Endothelial cell (in vitro differentiated cells): ENCODE results near the gene IFFO2. TPM values are rescaled to one million over a fixed set of nuclear protein-coding genes. Genes with fewer than 3 reads are reported as not detected.

Source experiments
- DNase-seq: peaks from one replicate; pipeline ENCODE4 v3.0.0; 2021; ENCODE audit warnings: low spot score
- H3K27ac Mint-ChIP-seq: one replicate; pipeline ENCODE4 v1.8.0; 2021; ENCODE audit warnings: mixed read lengths, inconsistent platforms; ENCODE audit not compliant: unreplicated experiment
- H3K27me3 Mint-ChIP-seq: one replicate; pipeline ENCODE4 v1.8.0; 2021; ENCODE audit warnings: mild to moderate bottlenecking, moderate library complexity, mixed read lengths, inconsistent platforms; ENCODE audit not compliant: unreplicated experiment
- H3K36me3 Mint-ChIP-seq: one replicate; pipeline ENCODE4 v1.8.0; 2021; ENCODE audit warnings: mild to moderate bottlenecking, low read depth, mixed read lengths, inconsistent platforms; ENCODE audit not compliant: unreplicated experiment
- H3K4me1 Mint-ChIP-seq: one replicate; pipeline ENCODE4 v1.8.0; 2021; ENCODE audit warnings: mild to moderate bottlenecking, mixed read lengths, inconsistent platforms; ENCODE audit not compliant: unreplicated experiment
- H3K4me3 Mint-ChIP-seq: one replicate; pipeline ENCODE4 v1.8.0; 2021; ENCODE audit warnings: mild to moderate bottlenecking, mixed read lengths, inconsistent platforms; ENCODE audit not compliant: unreplicated experiment
- H3K9me3 Mint-ChIP-seq: one replicate; pipeline ENCODE4 v1.8.0; 2021; ENCODE audit warnings: mixed read lengths, inconsistent platforms; ENCODE audit not compliant: unreplicated experiment
- CTCF ChIP-seq: fragments of 200-600 bp; sonication (generic); IDR thresholded peaks from one replicate; pipeline ENCODE4 v1.5.0; 2021; ENCODE audit warnings: antibody characterized with exemption; ENCODE audit not compliant: unreplicated experiment
- total RNA-seq: library from RNA; stranded (reverse); fragmentation: NEBNext Ultra II Directional; extraction: Animal tissue kit (Norgen Biotek cat#: 25700); gene quantifications from one replicate; pipeline ENCODE4 v1.2.1, GENCODE V29; 2021; ENCODE audit not compliant: unreplicated experiment

Gene IFFO2
- total RNA-seq, 1 donor from 2014 or later = 16.7 TPM

DNA sequence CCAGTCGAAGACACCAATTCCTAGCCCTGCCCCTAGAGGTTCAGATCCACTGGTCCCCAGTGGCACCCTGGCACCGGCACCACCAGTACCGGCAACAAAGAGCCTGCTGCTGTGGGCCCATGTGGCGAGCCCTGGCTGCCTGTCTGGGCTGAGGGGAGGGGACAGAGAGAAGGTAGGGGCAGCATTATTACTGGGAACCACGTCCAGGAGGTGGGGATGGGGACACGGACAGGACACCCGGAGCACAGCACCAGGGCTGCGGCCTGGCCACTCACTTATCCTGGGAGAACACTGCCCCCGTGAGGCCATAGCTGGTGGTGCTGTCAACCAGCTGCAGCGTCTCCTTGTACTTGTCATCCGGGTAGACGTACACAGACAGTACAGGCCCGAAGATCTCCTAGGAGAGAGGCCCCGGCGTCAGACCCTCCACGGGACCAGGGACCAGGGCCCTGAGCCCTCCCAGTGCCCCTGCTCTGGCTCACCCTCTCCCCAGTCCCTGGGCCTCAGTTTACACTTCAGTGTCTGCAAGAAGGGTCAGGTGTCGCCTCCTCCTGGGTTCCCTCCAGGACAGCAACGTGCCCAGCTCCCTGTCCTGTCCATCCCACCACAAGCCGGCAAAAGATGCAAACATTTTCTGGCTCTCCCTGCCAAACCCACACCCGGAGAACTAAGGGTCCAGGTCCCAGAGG is 81.2 kb downstream of the IFFO2 start:
- H3K36me3 Mint-ChIP-seq = no peaks in the 10 kb centered on the region
- no peaks in the 10 kb centered on the region for H3K4me1 Mint-ChIP-seq
- H3K4me3 Mint-ChIP-seq = no peak overlapping the region
- TF ChIP-seq CTCF = peak; percentile 86
- no peaks in the 10 kb centered on the region for H3K9me3 Mint-ChIP-seq
- DNase-seq = peak; percentile 91
- no peak overlapping the region for H3K27ac Mint-ChIP-seq
- no peaks in the 10 kb centered on the region for H3K27me3 Mint-ChIP-seq

DNA sequence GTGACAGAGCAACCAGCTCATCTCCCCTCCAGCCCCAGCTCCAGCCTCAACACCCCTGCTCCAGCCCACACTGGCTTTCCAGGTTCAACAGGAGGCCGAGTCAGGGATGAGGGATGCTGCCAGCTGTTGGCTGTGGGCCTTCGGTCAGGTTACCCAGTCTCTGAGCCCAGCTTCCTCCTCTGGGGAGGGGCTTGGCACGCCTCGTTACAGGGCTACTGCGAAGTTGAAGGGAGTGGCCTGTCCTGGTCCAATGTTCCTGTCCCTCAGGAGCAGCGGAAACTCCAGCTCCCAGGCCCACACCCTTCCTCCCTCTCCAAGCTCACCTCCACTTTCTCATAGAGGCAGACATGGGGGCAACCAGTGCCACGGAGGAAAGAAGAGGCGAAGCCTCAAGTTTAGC is 81.9 kb downstream of the IFFO2 start:
- no peak overlapping the region for H3K27ac Mint-ChIP-seq
- no peak for TF ChIP-seq CTCF
- H3K4me1 Mint-ChIP-seq = no peaks in the 10 kb centered on the region
- DNase-seq = no peak
- no peaks in the 10 kb centered on the region for H3K36me3 Mint-ChIP-seq
- no peaks in the 10 kb centered on the region for H3K9me3 Mint-ChIP-seq
- no peak overlapping the region for H3K4me3 Mint-ChIP-seq
- no peaks in the 10 kb centered on the region for H3K27me3 Mint-ChIP-seq

DNA sequence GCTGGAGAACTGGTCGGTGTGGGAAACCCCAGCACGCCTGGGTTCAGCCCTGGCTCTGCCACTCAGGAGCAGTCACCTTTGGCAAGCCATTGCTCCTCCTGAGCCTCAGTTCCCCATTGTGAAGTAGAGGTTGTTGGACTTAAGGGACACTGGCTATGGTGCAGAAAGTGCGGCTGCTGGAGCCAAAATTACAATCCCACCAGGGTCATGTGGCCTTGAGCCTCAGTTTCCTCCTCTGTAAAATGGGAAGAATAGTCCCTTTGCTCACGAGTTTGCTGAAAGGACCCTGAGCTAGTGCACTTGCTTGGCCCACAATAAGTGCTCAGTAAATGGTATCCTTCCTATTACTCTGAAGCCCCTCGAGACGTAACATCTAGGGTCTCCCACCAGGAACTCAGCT is 82.4 kb downstream of the IFFO2 start:
- Mint-ChIP-seq H3K4me3 (no peak overlapping the region), H3K9me3 (no peaks in the 10 kb centered on the region)

DNA sequence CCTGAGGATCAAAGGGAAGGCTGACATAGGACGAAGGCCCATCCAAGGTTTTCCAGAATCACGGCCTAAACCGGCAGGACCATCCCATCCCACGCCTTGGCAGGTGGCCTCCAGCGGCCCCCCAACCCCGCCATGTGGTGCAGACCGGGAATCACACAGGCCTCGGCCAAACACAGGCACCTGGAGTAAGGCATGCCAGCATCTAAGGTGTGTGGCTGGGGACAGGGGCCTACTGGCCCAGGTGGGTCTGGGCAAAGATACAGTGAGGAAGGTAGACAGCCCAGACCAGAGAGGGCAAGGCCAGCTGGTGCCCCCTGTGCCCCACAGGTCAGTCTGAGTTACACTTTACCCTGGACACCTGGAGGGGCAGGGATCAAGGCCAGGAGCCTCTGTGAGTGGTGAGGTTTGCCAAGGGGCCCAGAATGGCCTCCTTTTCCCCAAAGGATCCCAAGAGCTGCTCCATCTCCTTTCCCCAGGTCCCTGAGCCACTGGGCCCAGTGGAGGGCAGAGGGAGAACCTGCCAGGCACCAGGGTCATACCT is 84.3 kb downstream of the IFFO2 start:
- Mint-ChIP-seq H3K27me3 (peaks cover 2% of the 10 kb centered on the region), H3K9me3 (no peaks in the 10 kb centered on the region), H3K36me3 (no peaks in the 10 kb centered on the region), H3K27ac (no peak overlapping the region), H3K4me3 (no peak overlapping the region), H3K4me1 (no peaks in the 10 kb centered on the region)
- no peak for TF ChIP-seq CTCF
- DNase-seq = no peak

More for the DNA sequence above, 82.4 kb downstream of the IFFO2 start:
- H3K36me3 Mint-ChIP-seq = no peaks in the 10 kb centered on the region
- DNase-seq = no peak
- TF ChIP-seq CTCF = no peak
- H3K4me1 Mint-ChIP-seq = no peaks in the 10 kb centered on the region
- no peaks in the 10 kb centered on the region for H3K27me3 Mint-ChIP-seq
- no peak overlapping the region for H3K27ac Mint-ChIP-seq

- Mint-ChIP-seq H3K27ac (no peak overlapping the region), H3K27me3 (peaks cover 2% of the 10 kb centered on the region), H3K9me3 (no peaks in the 10 kb centered on the region), H3K4me3 (no peak overlapping the region), H3K4me1 (no peaks in the 10 kb centered on the region), H3K36me3 (no peaks in the 10 kb centered on the region)
- no peak for DNase-seq
- TF ChIP-seq CTCF = no peak
These were observed 84.9 kb downstream of the IFFO2 start for GRCh38 chr1:18871401-18872070.
